GM12878 (cell line): ENCODE measurements around the gene POLK. TPM values are rescaled to one million over a fixed set of nuclear protein-coding genes. Genes with fewer than 3 reads are reported as not detected.

Experiments
- ATAC-seq: fragments of 200-7000 bp; cut with Tn5 transposase; 3 replicates; pipeline ENCODE4 v1.9.1; 2020; ENCODE audit warnings: mild to moderate bottlenecking, moderate library complexity
- BruUV-seq: library from RNA; stranded (reverse); fragments of 400-500 nt; replicated peaks from 2 replicates; lab custom pipeline; 2021; lab: Mats Ljungman, UMichigan
- CTCF ChIA-PET: fragments of 300-600 bp; sonication (Branson Sonifier 250); formaldehyde crosslinking; extraction: SDS; loops from one replicate; lab custom pipeline; 2021; ENCODE audit warnings: inconsistent platforms; lab: Yijun Ruan, JAX
- POLR2A ChIA-PET: fragments of 350-600 bp; formaldehyde crosslinking; extraction: SDS; loops from one replicate; lab custom pipeline; 2021; ENCODE audit warnings: inconsistent platforms; lab: Charles Lee
- RAD21 ChIA-PET: fragments of 300-600 bp; sonication (Branson Sonifier 250); formaldehyde crosslinking; loops from one replicate; lab custom pipeline; 2023; ENCODE audit warnings: antibody characterized with exemption; ENCODE audit not compliant: unreplicated experiment; lab: Charles Lee
- SMC1A ChIA-PET: fragments of 300-600 bp; sonication (Branson Sonifier 250); formaldehyde crosslinking; loops from one replicate; lab custom pipeline; 2023; ENCODE audit not compliant: unreplicated experiment, uncharacterized antibody; lab: Charles Lee
- DNase-seq: peaks from one replicate; pipeline ENCODE4 v3.0.0-alpha.2; 2011; ENCODE audit warnings: low read depth, low spot score
- FAIRE-seq: peaks from 3 replicates; lab custom pipeline; 2011; peaks lifted over from hg19 to GRCh38; lab: Jason Lieb, UNC
- H2AFZ ChIP-seq: 2 replicates; pipeline ENCODE4 v1.6.0; 2011; ENCODE audit warnings: low read depth, low read length, control low read depth; ENCODE audit not compliant: control insufficient read depth
- H3K27ac ChIP-seq: 2 replicates; pipeline ENCODE4 v1.5.1; 2011; ENCODE audit warnings: control low read depth; ENCODE audit not compliant: control insufficient read depth, insufficient read depth
- H3K27me3 ChIP-seq, 2 experiments: replicated peaks in 1 of 2; 2 replicates each; pipeline versions ENCODE4 v1.6.0 to v1.6.1; 2011; ENCODE audit warnings: low read length in 1 of 2; ENCODE audit not compliant: control insufficient read depth in 2 of 2, insufficient read depth in 2 of 2
- H3K36me3 ChIP-seq, 2 experiments: 2 replicates each; pipeline ENCODE4 v1.5.1; 2011; ENCODE audit warnings: low read length in 1 of 2; ENCODE audit not compliant: control insufficient read depth in 2 of 2, insufficient read depth in 2 of 2
- H3K4me1 ChIP-seq: 2 replicates; pipeline ENCODE4 v1.6.1; 2011; ENCODE audit warnings: mild to moderate bottlenecking, low read length, moderate library complexity, mixed read lengths; ENCODE audit not compliant: control insufficient read depth, insufficient read depth
- H3K4me2 ChIP-seq: 2 replicates; pipeline ENCODE4 v1.6.0; 2011; ENCODE audit warnings: control low read depth; ENCODE audit not compliant: control insufficient read depth, insufficient read depth
- H3K4me3 ChIP-seq: fragments of 200-600 bp; sonication (generic); 2 replicates; pipeline ENCODE4 v1.5.1; 2016
- H3K79me2 ChIP-seq: 2 replicates; pipeline ENCODE4 v1.6.0; 2011; ENCODE audit warnings: low read length; ENCODE audit not compliant: control insufficient read depth, insufficient read depth
- H3K9ac ChIP-seq: 2 replicates; pipeline ENCODE4 v1.8.0; 2011; ENCODE audit warnings: low read length, control low read depth, mixed read lengths; ENCODE audit not compliant: control insufficient read depth, insufficient read depth
- H3K9me3 ChIP-seq: replicated peaks from 3 replicates; pipeline ENCODE4 v1.5.1; 2011; ENCODE audit warnings: mild to moderate bottlenecking, low read length; ENCODE audit not compliant: control insufficient read depth, insufficient read depth
- H4K20me1 ChIP-seq: 2 replicates; pipeline ENCODE4 v1.6.0; 2011; ENCODE audit not compliant: control insufficient read depth, insufficient read depth
- BACH1 ChIP-seq: fragments of 450-650 bp; IDR thresholded peaks from 2 replicates; pipeline ENCODE4 v1.6.1; 2017; ENCODE audit warnings: mild to moderate bottlenecking, borderline replicate concordance
- ESRRA ChIP-seq: IDR thresholded peaks from 2 replicates; pipeline ENCODE4 v1.6.1; 2012; ENCODE audit warnings: mild to moderate bottlenecking, low read length, improper control_type of control experiment
- FOS ChIP-seq: IDR thresholded peaks from 3 replicates; pipeline ENCODE4 v1.6.1; 2011; ENCODE audit warnings: borderline replicate concordance; ENCODE audit not compliant: insufficient read length; ENCODE audit errors: extremely low read depth
- LARP7 ChIP-seq: fragments of 450-650 bp; IDR thresholded peaks from 2 replicates; pipeline ENCODE4 v1.6.1; 2017; ENCODE audit warnings: mild to moderate bottlenecking
- YBX1 ChIP-seq: fragments of 450-650 bp; IDR thresholded peaks from 2 replicates; pipeline ENCODE4 v1.6.1; 2016; ENCODE audit warnings: antibody characterized with exemption
- ZBED1 ChIP-seq: IDR thresholded peaks from 2 replicates; pipeline ENCODE4 v1.6.1; 2016; ENCODE audit warnings: borderline replicate concordance
- ZNF384 ChIP-seq: IDR thresholded peaks from 2 replicates; pipeline ENCODE4 v1.6.1; 2012; ENCODE audit warnings: low read depth, mild to moderate bottlenecking, low read length, improper control_type of control experiment, borderline replicate concordance
- WGBS: methylation state at CpG from one replicate; pipeline ENCODE4 v1.1.6; 2016; ENCODE audit warnings: low lambda C conversion rate; ENCODE audit not compliant: insufficient replicate concordance, insufficient coverage; ENCODE audit errors: missing lambda C conversion rate; 5-methylcytosine and 5-hydroxymethylcytosine counted together
- in situ Hi-C: fragments of 300-500 bp; cut with MboI; formaldehyde crosslinking; loops from 9 replicates; pipeline ENCODE4 v1.14.3; 2018; ENCODE audit warnings: mixed read lengths
- intact Hi-C: fragments of 100-400 bp; cut with micrococcal nuclease; formaldehyde crosslinking; loops from one replicate; pipeline ENCODE4 v1.14.2; 2022; ENCODE audit not compliant: unreplicated experiment
- polyA plus RNA-seq, 11 experiments: library from polyadenylated mRNA; depleted of rRNA in 4 of 11; unstranded in 6 of 11; stranded (reverse) in 5 of 11; fragments of >200 nt; fragmentation: Nextera tagmentation in 4 of 11; fragmentation: Illumina TruSeq in 1 of 11; extraction: Ambion mirVana in 4 of 11; extraction: Trizol in 1 of 11; gene quantifications; 1 replicate in 1 of 11; 2 replicates in 10 of 11; pipeline versions ENCODE4 v1.2.1 to v1.2.3, GENCODE V29; 2011 to 2016; ENCODE audit warnings: inconsistent platforms in 2 of 11, missing spikeins in 2 of 11, low read depth in 1 of 11
- total RNA-seq, 4 experiments: library from RNA; depleted of rRNA in 3 of 4; stranded (reverse); fragments of >200 nt in 3 of 4; fragmentation: Illumina TruSeq in 1 of 4; extraction: Trizol in 1 of 4; gene quantifications; 2 replicates each; pipeline versions ENCODE4 v1.2.1 to v1.2.3, GENCODE V29; 2013 to 2021

The POLK gene
- total and polyA plus RNA-seq, 10 of the 15 experiments (the other 5 are each of a cell fraction or from before 2014, with no cell fraction given), result 10.4 to 47.6 (median 29.0) TPM

DNA sequence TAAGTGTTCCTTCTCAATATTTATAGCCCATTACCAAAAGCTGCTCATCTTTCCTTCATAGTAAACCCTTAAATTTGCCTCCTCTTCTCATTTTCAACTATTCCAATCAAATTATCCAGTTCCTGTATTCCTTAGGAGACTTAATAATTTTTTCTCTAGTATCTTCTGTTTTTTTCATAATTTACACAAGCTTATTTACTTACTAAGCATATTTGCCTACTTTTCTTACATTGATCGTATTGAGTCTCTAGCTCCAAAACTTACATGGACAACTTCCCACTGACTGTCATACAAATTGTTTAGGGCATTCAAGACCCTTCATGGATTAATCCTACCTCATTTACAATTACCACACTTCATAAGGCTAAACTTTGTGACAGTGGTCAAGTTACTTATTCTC lies 3.9 kb upstream of the POLK start (continued):
- TF ChIP-seq ESRRA (no peak), BACH1 (no peak), YBX1 (no peak)
- TF ChIP-seq, all 136 proteins: peak for 0

DNA sequence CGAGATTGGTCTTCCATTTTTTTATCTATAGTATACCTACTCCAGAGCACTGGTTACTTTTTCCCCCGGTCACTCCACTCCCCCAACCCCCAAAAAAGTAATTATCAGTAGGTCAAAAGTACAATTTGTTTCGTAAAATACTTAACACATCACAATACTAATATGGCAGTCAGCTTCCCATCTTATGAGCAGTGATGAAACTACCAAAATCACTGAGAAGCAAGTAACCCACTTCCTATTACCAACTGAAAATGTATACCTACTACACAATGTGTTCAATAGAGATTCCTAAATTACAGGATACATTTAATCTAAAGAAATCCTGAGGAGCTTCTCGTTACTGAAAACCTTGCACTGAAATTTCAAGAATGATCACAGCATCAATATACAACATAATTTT lies 2.1 kb upstream of the POLK start:
- ChIA-PET SMC1A (interaction anchor here (0.8 to 6.8 kb wide), 24 partner anchors 8 to 208 kb away, joined by 3 to 90 read pairs (median 4); partner anchors contain the start of genes HMGCR and POC5), CTCF (interaction anchor here (0.8 to 2.8 kb wide), 8 partner anchors 10 to 173 kb away, joined by 3 to 13 read pairs (median 4); partner anchors contain the start of gene HMGCR), RAD21 (interaction anchor here (0.5 to 11.3 kb wide), 15 partner anchors 11 to 273 kb away, joined by 3 to 123 read pairs (median 4); partner anchors contain the start of genes ANKRD31 and HMGCR), POLR2A (interaction anchor here (0.5 to 6.1 kb wide), 9 partner anchors 10 to 175 kb away, joined by 3 to 44 read pairs (median 6); partner anchors contain the start of gene HMGCR)
- H3K9me3 ChIP-seq, result peaks cover under 1% of the 10 kb centered on the region; the same call in 2 of the 3 replicates
- TF ChIP-seq BACH1 (no peak), ZBED1 (no peak), LARP7 (no peak), ZNF384 (no peak), FOS (no peak)
- DNase-seq (no peak), ATAC-seq (no peak), FAIRE-seq (no peak)
- peak overlapping the region; percentile 91 for H3K9ac ChIP-seq
- H3K27me3 ChIP-seq, result no peaks in the 10 kb centered on the region
- peak overlapping the region; percentile 26 for H3K4me2 ChIP-seq
- H3K27ac ChIP-seq, result peak overlapping the region; percentile 76
- peak overlapping the region; percentile 98 for H3K4me3 ChIP-seq
- no TSS peak for BruUV-seq
- H3K79me2 ChIP-seq, result peaks cover 91% of the 10 kb centered on the region
- no peaks in the 10 kb centered on the region for H4K20me1 ChIP-seq
- H3K36me3 ChIP-seq, result peaks cover 0 to 6% of the 10 kb centered on the region in 2 experiments; a peak in 1 of 4 replicates
- peak overlapping the region; percentile 29 for H2AFZ ChIP-seq
- H3K4me1 ChIP-seq, result no peaks in the 10 kb centered on the region; the same call in 1 of the 2 replicates
- intact Hi-C loops, result no loop called here
- in situ Hi-C loops, result no loop called here
- 51% methylated on average over 4 of the region's 4 CpGs for WGBS
